Fibroblast of lung (primary cell): ENCODE data around the gene UBE2N. TPM values are rescaled to one million over a fixed set of nuclear protein-coding genes. Genes with fewer than 3 reads are reported as not detected.
A peak's percentile ranks its signal among the peaks of the same experiment; 100 is the strongest.

Experiments used
- DNase-seq, 2 donors: peaks; one replicate each; pipeline versions ENCODE4 v3.0.0 to v3.0.0-alpha.2; 2010; ENCODE audit warnings: low read depth in 2 of 2
- H2AFZ ChIP-seq: 2 replicates; pipeline ENCODE4 v1.5.1; 2012; ENCODE audit warnings: low read length, control low read depth, inconsistent platforms
- H3K27ac ChIP-seq: 2 replicates; pipeline ENCODE4 v1.5.1; 2011; ENCODE audit warnings: low read length, control low read depth; ENCODE audit not compliant: insufficient read depth
- H3K27me3 ChIP-seq: 2 replicates; pipeline ENCODE4 v1.5.1; 2011; ENCODE audit warnings: mild to moderate bottlenecking, low read length; ENCODE audit not compliant: control insufficient read depth, insufficient read depth
- H3K36me3 ChIP-seq: 2 replicates; pipeline ENCODE4 v1.5.1; 2011; ENCODE audit warnings: low read length; ENCODE audit not compliant: control insufficient read depth, insufficient read depth
- H3K4me1 ChIP-seq: 2 replicates; pipeline ENCODE4 v1.5.1; 2011; ENCODE audit warnings: low read length; ENCODE audit not compliant: control insufficient read depth, insufficient read depth; ENCODE audit errors: extremely low read depth
- H3K4me2 ChIP-seq: 2 replicates; pipeline ENCODE4 v1.5.1; 2011; ENCODE audit warnings: low read length, control low read depth; ENCODE audit not compliant: insufficient read depth; ENCODE audit errors: extremely low read depth
- H3K4me3 ChIP-seq, 4 experiments: fragments of 200-600 bp in 1 of 4; sonication (generic) in 1 of 4; replicated peaks in 1 of 4; 2 replicates each; pipeline ENCODE4 v1.5.1; 2011 to 2016; ENCODE audit warnings: low read length in 4 of 4, low read depth in 3 of 4, mild to moderate bottlenecking in 3 of 4, control low read depth in 2 of 4, inconsistent platforms in 1 of 4, mixed read lengths in 1 of 4; ENCODE audit not compliant: insufficient read depth in 1 of 4; ENCODE audit errors: control extremely low read depth in 1 of 4
- H3K79me2 ChIP-seq: 2 replicates; pipeline ENCODE4 v1.5.1; 2012; ENCODE audit warnings: mild to moderate bottlenecking, low read length, inconsistent platforms; ENCODE audit not compliant: control insufficient read depth, insufficient read depth
- H3K9ac ChIP-seq: 2 replicates; pipeline ENCODE4 v1.5.1; 2011; ENCODE audit warnings: mild to moderate bottlenecking, low read length, control low read depth; ENCODE audit not compliant: insufficient read depth
- H3K9me3 ChIP-seq: 2 replicates; pipeline ENCODE4 v1.5.1; 2012; ENCODE audit warnings: low read depth, low read length; ENCODE audit not compliant: control insufficient read depth, insufficient read depth
- H4K20me1 ChIP-seq: 2 replicates; pipeline ENCODE4 v1.5.1; 2011; ENCODE audit warnings: low read length; ENCODE audit not compliant: control insufficient read depth, insufficient read depth; ENCODE audit errors: extremely low read depth
- EZH2 ChIP-seq: IDR thresholded peaks from 2 replicates; pipeline ENCODE4 v1.5.1; 2012; ENCODE audit warnings: low read length, control low read depth, mild to moderate bottlenecking; ENCODE audit errors: missing control alignments
- polyA plus RNA-seq, 2 donors: library from polyadenylated mRNA; depleted of rRNA in 1 of 2; stranded (reverse) in 1 of 2; unstranded in 1 of 2; fragments of >200 nt; gene quantifications; 2 replicates each; pipeline ENCODE4 v1.2.1, GENCODE V29; 2011 to 2012; ENCODE audit warnings: missing spikeins in 1 of 2
- total RNA-seq: library from RNA; depleted of rRNA; stranded (reverse); fragments of >200 nt; gene quantifications from 2 replicates; pipeline ENCODE4 v1.2.1, GENCODE V29; 2014
- TF ChIP-seq, protein P1 (sequence below), 2 donors: IDR thresholded peaks in 1 of 2; conservative IDR thresholded peaks in 1 of 2; 1 replicate in 1 of 2; 2 replicates in 1 of 2; pipeline ENCODE4 v1.5.1; 2011 to 2012; ENCODE audit warnings: low read length in 2 of 2, control low read depth in 1 of 2, inconsistent platforms in 1 of 2, low read depth in 1 of 2, mild to moderate bottlenecking in 1 of 2

The UBE2N gene
- total and polyA plus RNA-seq, 2 donors (not counting 1 experiment from before 2014, with no cell fraction given), result 115 to 149 TPM

DNA sequence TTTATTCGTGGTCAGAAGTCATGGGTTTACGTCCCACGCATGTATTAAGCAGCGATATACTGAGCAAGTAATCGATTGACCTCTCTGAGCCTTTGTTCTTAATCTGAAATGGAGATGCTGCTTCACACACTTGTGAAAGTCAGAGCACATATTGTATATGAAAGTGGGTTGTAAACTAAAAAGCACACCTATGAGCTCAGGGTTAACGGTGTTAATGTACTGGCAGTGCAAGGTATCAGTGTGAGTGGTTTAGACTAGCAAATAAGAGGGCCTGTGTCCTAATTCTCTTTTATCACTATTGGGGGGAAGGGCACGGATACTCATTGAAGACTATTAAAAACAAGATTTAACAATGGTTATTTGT, 26.2 kb upstream of the UBE2N start:
- peak overlapping the region; percentile 93 for H3K27ac ChIP-seq
- peak overlapping the region; percentile 85 for H3K4me2 ChIP-seq
- no peaks in the 10 kb centered on the region for H3K4me1 ChIP-seq
- no peaks in the 10 kb centered on the region for H3K27me3 ChIP-seq
- DNase-seq, result no peak
- no peaks in the 10 kb centered on the region for H4K20me1 ChIP-seq
- H3K36me3 ChIP-seq, result no peaks in the 10 kb centered on the region
- H3K4me3 ChIP-seq, result peak overlapping the region; percentile 86 to 100 (median 94)
- H3K79me2 ChIP-seq, result peaks cover 27% of the 10 kb centered on the region
- TF ChIP-seq EZH2, result no peak
- TF ChIP-seq, protein P1, sequence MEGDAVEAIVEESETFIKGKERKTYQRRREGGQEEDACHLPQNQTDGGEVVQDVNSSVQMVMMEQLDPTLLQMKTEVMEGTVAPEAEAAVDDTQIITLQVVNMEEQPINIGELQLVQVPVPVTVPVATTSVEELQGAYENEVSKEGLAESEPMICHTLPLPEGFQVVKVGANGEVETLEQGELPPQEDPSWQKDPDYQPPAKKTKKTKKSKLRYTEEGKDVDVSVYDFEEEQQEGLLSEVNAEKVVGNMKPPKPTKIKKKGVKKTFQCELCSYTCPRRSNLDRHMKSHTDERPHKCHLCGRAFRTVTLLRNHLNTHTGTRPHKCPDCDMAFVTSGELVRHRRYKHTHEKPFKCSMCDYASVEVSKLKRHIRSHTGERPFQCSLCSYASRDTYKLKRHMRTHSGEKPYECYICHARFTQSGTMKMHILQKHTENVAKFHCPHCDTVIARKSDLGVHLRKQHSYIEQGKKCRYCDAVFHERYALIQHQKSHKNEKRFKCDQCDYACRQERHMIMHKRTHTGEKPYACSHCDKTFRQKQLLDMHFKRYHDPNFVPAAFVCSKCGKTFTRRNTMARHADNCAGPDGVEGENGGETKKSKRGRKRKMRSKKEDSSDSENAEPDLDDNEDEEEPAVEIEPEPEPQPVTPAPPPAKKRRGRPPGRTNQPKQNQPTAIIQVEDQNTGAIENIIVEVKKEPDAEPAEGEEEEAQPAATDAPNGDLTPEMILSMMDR (conservative IDR thresholded peaks at IDR 0.05 in 1 of 2, IDR thresholded peaks at IDR 0.05 in 1 of 2; ENCODE audit: low read depth in 1 of 2, low read length in 2 of 2), result no peak
- peak overlapping the region; percentile 89 for H3K9ac ChIP-seq
- H3K9me3 ChIP-seq, result no peaks in the 10 kb centered on the region
- H2AFZ ChIP-seq, result peak overlapping the region; percentile 55

DNA sequence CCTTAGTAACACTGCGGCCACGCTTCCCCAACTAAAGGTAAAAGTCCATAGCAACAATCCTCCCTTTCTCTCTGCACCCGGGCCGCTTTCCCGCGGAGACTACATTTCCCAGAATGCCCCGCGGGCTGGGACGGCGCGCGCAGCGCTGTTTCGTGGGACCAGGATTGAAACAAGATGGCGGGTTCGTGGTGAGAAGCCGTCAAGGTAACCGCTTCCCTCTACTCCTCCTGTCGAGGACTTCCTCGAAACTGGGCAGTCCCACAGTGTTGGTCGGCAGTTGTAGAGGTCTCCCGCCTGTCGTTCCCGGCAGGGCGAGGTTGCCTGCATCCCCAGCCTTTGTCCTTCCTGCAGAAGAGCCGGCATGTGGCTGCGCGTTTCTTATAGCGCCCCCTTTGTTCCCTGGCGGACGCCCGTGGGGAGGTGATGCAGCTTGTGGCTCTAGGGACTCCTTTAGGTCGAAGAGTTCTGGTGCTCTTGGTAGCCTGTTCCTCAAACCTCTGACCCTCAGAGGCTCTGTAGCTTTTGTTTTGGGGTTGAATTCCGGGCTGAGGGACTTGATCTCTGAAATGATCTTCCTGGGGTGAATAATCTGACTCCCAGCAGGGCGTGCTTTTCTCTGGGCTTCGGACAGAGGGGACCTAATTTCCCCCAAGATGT, 25.7 kb upstream of the UBE2N start, which contains the start of gene MRPL42:
Gene MRPL42, plus strand, starts transcription at position 164 of the 657 bp plus-strand sequence. CDS start 1,772 bp downstream, outside the sequence.
- Histone ChIP-seq H3K36me3 (no peaks in the 10 kb centered on the region), H3K9ac (peak within 1 kb of the TSS; percentile 89), H2AFZ (peak within 1 kb of the TSS; percentile 99), H3K4me2 (peak within 1 kb of the TSS; percentile 85), H3K27me3 (no peaks in the 10 kb centered on the region), H4K20me1 (no peaks in the 10 kb centered on the region), H3K9me3 (no peaks in the 10 kb centered on the region), H3K4me3 (peak within 1 kb of the TSS; percentile 86 to 100 (median 94)), H3K27ac (peak within 1 kb of the TSS; percentile 93), H3K79me2 (peaks cover 27% of the 10 kb centered on the region), H3K4me1 (no peaks in the 10 kb centered on the region)
- TF ChIP-seq, protein P1 (conservative IDR thresholded peaks at IDR 0.05 in 1 of 2, IDR thresholded peaks at IDR 0.05 in 1 of 2; ENCODE audit: low read depth in 1 of 2, low read length in 2 of 2), result peak; percentile 73 to 85
- no peak for TF ChIP-seq EZH2
- DNase-seq, result peak; percentile 78 to 88

DNA sequence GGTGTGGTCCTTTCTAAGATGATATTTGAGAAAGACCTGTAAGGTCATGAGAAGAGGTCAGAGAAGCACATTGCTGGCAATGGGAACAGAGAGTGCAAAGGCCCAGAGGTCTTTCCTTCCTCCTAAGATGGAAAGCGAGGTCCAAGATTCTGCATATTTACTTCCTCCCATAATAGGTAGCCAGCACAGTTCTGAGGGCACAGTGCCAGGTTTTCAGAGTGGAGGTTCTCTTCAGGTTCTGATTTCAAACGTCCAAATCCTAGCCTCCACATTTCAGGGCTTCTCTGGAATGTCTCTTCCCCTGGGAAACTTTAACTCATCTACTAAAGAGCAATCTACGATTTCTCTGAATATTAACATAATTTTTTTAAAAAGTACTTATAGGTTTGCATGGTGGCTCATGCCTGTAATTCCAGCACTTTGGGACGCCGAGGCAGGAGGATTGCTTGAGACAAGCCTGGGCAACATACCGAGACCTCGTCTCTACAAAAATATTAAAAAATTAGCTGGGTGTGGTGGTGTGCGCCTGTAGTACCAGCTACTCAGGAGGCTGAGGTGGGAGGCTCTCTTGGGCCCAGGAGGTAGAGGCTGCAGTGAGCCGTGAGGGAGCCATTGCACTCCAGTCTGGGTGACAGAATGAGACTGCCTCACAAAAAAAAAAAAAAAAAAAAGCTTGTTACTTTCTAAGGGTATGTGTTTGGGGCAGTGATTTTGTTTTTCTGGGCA, 25.0 kb upstream of the UBE2N start:
- no peak overlapping the region for H3K4me3 ChIP-seq
- H4K20me1 ChIP-seq, result no peaks in the 10 kb centered on the region
- DNase-seq, result no peak
- TF ChIP-seq, protein P1 (conservative IDR thresholded peaks at IDR 0.05 in 1 of 2, IDR thresholded peaks at IDR 0.05 in 1 of 2; ENCODE audit: low read depth in 1 of 2, low read length in 2 of 2), result no peak
- no peak for TF ChIP-seq EZH2
- no peaks in the 10 kb centered on the region for H3K36me3 ChIP-seq
- no peaks in the 10 kb centered on the region for H3K4me1 ChIP-seq
- no peak overlapping the region for H2AFZ ChIP-seq
- H3K79me2 ChIP-seq, result peaks cover 27% of the 10 kb centered on the region
- H3K9me3 ChIP-seq, result no peaks in the 10 kb centered on the region
- H3K27ac ChIP-seq, result no peak overlapping the region
- no peaks in the 10 kb centered on the region for H3K27me3 ChIP-seq
- no peak overlapping the region for H3K4me2 ChIP-seq
- no peak overlapping the region for H3K9ac ChIP-seq
